ENCODE results near the gene SERINC3. TPM values are rescaled to one million over a fixed set of nuclear protein-coding genes. Genes with fewer than 3 reads are reported as not detected.
A peak's percentile ranks its signal among the peaks of the same experiment; 100 is the strongest.

Gene SERINC3
- total and polyA plus RNA-seq, 2 of the 13 experiments (the other 11 are each of a cell fraction or from before 2014, with no cell fraction given), result 82.0 to 226 TPM

GRCh38 chr20:44461142-44461802, 60.6 kb downstream of the SERINC3 start (continued):
- peak; percentile 57; the same call in 1 of the 2 replicates for TF ChIP-seq GMEB1 (CRISPR knock-in tag; IDR thresholded peaks at IDR 0.05; ENCODE audit: borderline replicate concordance)
- 0 out of 2 replicates have a peak, but pooled peaks have one; percentile 22 for TF ChIP-seq AKAP8 (CRISPR knock-in tag; IDR thresholded peaks at IDR 0.05)
- no peak for TF ChIP-seq ZNF414 (CRISPR knock-in tag; IDR thresholded peaks at IDR 0.05)
- peak; percentile 46 for TF ChIP-seq POGZ (CRISPR knock-in tag; IDR thresholded peaks at IDR 0.05)
- TF ChIP-seq SMARCC2 (IDR thresholded peaks at IDR 0.05), result no peak
- no peak for TF ChIP-seq NFAT5 (CRISPR knock-in tag; IDR thresholded peaks at IDR 0.05)
- peak; percentile 60; the same call in 1 of the 2 replicates for TF ChIP-seq HDAC2 (CRISPR knock-in tag; IDR thresholded peaks at IDR 0.05)
- no peak for TF ChIP-seq ZNF576 (CRISPR knock-in tag; IDR thresholded peaks at IDR 0.05)
- TF ChIP-seq ZNF83 (CRISPR knock-in tag; IDR thresholded peaks at IDR 0.05; ENCODE audit: borderline replicate concordance), result no peak
- no peak for TF ChIP-seq ZNF296 (CRISPR knock-in tag; conservative IDR thresholded peaks at IDR 0.05)
- no peak for TF ChIP-seq SNAPC5 (CRISPR knock-in tag; IDR thresholded peaks at IDR 0.05; ENCODE audit: borderline replicate concordance)
- TF ChIP-seq SOX6 (IDR thresholded peaks at IDR 0.05), result no peak
- TF ChIP-seq SOX6 (CRISPR knock-in tag; IDR thresholded peaks at IDR 0.05), result peak; percentile 94
- no peak for TF ChIP-seq IKZF1 (IDR thresholded peaks at IDR 0.05)
- TF ChIP-seq ZBTB10 (CRISPR knock-in tag; IDR thresholded peaks at IDR 0.05; ENCODE audit: borderline replicate concordance), result no peak
- no peak for TF ChIP-seq ZNF512 (CRISPR knock-in tag; IDR thresholded peaks at IDR 0.05)
- no peak for TF ChIP-seq TMF1 (CRISPR knock-in tag; IDR thresholded peaks at IDR 0.05; ENCODE audit: low read depth)
